GM13976 (cell line): Measurements from ENCODE around the gene GSN.

Experiments
- DNase-seq: peaks from one replicate; pipeline ENCODE4 v3.0.0; 2012; ENCODE audit warnings: low spot score
- in situ Hi-C: fragments of 300-500 bp; cut with MboI; formaldehyde crosslinking; loops from one replicate; pipeline ENCODE4 v1.12.0; 2022; ENCODE audit warnings: low sequenced_read_pairs, mixed read lengths, inconsistent platforms; ENCODE audit not compliant: unreplicated experiment
- TF ChIP-seq, protein P1 (sequence below): IDR thresholded peaks from 2 replicates; pipeline ENCODE4 v1.5.1; 2012; ENCODE audit warnings: borderline replicate concordance, mild to moderate bottlenecking; ENCODE audit not compliant: insufficient read depth; ENCODE audit errors: extremely low read depth, missing control alignments, control extremely low read depth

The GSN gene

DNA sequence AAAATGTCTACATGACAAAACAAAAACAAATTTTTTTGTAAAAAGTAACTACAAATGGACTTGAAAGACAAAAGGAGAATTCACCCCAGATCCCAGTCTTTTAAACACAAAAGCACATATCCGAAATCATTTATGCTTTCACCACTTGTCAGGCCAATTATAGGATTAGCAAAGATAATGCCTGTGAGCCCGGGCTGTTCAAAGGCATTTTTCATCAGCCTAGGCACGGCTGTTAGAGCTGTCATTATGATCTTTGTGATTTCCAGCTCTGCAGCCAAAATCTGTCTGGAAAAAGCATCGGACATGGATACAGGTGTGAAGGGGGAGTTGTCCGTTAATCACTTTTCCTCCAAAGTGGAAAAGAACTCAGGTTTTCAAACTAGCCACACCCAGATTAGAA, 42.7 kb upstream of the GSN start:
- TF ChIP-seq, protein P1, sequence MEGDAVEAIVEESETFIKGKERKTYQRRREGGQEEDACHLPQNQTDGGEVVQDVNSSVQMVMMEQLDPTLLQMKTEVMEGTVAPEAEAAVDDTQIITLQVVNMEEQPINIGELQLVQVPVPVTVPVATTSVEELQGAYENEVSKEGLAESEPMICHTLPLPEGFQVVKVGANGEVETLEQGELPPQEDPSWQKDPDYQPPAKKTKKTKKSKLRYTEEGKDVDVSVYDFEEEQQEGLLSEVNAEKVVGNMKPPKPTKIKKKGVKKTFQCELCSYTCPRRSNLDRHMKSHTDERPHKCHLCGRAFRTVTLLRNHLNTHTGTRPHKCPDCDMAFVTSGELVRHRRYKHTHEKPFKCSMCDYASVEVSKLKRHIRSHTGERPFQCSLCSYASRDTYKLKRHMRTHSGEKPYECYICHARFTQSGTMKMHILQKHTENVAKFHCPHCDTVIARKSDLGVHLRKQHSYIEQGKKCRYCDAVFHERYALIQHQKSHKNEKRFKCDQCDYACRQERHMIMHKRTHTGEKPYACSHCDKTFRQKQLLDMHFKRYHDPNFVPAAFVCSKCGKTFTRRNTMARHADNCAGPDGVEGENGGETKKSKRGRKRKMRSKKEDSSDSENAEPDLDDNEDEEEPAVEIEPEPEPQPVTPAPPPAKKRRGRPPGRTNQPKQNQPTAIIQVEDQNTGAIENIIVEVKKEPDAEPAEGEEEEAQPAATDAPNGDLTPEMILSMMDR: no peak
- no peak for DNase-seq
- in situ Hi-C loops: no loop called here

DNA sequence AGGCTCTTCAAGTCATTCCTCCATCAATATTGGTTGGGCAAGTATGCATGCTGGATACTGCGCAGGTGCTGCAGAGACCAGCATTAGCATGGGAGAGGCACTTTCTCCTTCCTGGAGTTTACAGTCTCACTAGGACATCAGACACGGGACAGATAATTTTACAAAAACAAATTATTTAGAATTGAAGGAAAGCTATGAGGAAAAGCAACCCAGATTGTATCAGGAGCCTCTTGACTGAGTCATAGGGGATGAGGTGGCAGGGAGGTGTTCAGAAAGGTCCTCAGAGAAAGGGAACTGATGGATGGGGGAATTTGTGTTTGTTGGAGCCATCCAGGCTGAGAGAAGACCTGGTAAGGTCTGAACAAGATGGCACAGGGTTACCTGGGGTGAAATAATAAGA, 41.8 kb upstream of the GSN start:
- TF ChIP-seq, protein P1: no peak
- in situ Hi-C loops: no loop called here
- DNase-seq: no peak

DNA sequence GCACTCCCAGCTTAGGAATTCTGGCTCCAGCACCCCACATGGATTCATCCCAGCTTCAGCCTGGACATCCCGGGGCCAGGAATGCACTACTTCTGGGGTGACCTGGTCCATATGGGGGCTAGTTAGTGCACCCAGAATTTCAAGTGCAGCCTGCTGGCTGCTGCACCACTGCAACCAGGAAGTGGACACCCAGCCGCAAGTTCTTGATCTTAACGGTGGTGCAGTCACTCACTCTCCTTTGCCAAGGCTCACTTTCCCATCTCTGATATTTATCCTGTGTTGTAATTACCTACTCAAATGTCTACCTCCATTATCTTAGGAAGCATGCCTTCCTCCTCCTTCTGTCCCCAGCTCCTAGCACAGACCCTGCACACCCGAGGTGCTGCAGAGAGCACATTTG, 40.1 kb upstream of the GSN start:
- TF ChIP-seq, protein P1: no peak
- in situ Hi-C loops: no loop called here
- no peak for DNase-seq

DNA sequence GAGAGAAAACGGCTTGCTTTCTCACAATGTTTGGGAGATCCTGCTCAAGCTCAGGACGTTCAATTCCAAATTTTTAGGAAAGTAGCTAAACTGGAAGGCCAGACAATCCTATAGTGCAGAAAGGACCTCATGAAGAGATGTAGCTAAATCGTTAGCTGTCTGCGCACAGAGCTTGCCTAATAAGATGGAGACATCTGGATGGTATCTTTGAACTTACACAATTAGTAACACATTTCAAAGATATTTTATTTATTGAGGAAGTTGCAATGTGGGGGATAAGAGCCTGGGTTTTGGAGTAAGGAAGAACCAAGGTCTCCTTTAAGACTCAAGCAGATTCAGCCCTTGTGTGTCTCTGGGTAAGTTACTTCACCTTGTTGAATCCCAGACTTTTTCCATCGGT, 37.7 kb upstream of the GSN start:
- DNase-seq: no peak
- in situ Hi-C loops: no loop called here
- TF ChIP-seq, protein P1: no peak

DNA sequence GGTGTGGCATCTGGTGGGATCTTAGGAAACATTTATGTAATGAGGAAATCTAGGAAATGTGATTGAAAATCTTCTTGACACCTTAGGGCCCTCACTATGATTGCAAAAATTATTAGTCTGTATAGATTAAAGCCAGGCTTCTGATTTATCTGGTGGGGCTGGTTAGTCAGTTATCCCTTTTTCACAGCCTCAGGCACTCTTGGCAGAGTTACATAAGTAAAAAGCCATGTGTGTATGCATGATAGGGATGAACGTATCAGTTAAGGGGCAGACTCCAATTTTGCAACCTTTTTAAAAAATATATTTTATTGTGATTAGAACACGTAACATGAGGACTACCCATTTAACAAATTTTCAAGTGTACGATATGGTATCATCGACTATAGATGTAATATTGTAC, 35.7 kb upstream of the GSN start:
- TF ChIP-seq, protein P1: no peak
- in situ Hi-C loops: no loop called here
- no peak for DNase-seq

DNA sequence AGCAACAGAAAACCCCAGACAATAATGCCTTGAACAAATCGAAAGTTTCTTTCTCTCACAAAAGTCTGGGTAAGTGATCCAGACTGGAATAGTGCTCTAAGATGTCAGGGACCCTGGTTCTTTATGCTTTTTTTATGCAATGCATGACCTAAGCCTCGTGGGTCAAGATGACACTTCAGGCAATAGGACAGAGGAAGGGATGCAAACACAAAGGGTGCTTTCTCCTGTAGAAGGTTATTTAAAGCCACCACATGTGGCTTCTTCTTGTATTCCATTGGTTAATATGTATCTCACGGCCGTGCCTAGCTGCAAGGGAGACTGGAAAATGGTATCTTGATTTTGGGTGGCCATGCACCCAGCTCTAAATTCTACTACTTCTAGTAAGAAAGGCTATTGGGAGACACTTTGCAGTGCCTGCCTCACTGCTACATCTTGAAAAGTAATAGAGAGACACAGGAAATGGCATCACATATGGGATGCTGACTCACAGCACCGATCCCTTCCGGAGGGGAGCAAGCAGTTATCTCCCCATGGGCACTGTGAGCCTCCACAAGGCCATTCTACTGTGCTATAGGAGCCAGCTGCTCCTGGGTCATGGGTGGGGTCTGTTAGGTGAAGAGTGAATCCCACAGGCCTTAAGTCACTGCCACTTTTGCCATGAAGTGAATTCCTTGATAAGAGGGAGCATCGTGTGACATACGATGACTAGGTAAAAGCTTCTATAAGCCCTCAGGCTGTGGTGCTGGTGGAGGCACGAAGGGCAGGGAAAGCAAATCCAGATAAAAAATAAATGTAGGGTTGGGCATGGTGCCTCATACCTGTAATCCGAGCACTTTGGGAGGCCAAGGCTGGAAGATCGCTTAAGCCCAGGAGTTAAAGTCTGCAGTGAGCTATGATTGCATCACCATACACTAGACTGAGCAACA, 33.8 kb upstream of the GSN start:
- in situ Hi-C loops: no loop called here
- DNase-seq: no peak
- TF ChIP-seq, protein P1: no peak

DNA sequence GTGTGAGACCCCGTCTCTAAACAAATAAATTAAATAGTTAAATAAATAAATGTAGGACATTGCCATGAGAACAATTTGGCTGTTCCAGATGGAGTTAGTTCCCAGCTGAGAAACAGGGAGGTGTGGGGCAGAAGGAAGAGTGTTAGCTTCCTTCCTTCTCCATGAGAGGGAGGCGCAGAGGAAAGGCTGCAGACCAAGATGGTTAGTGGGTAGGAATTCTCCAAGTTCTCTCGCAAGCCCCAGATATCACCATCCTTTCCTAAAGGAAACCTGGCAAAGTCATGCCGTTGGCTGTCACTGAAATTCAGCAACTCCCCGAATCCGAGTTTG, 33.2 kb upstream of the GSN start:
- TF ChIP-seq, protein P1: no peak
- no peak for DNase-seq
- in situ Hi-C loops: no loop called here
